Measurements from ENCODE around the gene MAVS.

- TF ChIP-seq EZH2 (IDR thresholded peaks at IDR 0.05; ENCODE audit: borderline replicate concordance, low read length): no peak
- no peak for TF ChIP-seq CTCF (conservative IDR thresholded peaks at IDR 0.05 in 1 of 2, IDR thresholded peaks at IDR 0.05 in 1 of 2; ENCODE audit: extremely low read depth in 1 of 2, insufficient read depth in 1 of 2, low read depth in 1 of 2, low read length in 2 of 2)
Observed at GRCh38 chr20:3890398-3890751, 43.7 kb downstream of the MAVS start.

Data from mammary epithelial cell (primary cell).